ENCODE measurements around the gene COPG2.

The COPG2 gene

GRCh38 chr7:130489140-130489983, 179.2 kb downstream of the COPG2 start:
- Histone ChIP-seq H3K9me3 (ENCODE audit: control insufficient read depth, insufficient read depth, low read length) (peaks cover 25% of the 10 kb centered on the region), H3K79me2 (ENCODE audit: control insufficient read depth, low read length) (no peaks in the 10 kb centered on the region), H3K4me2 (ENCODE audit: low read length) (no peak overlapping the region), H3K27ac (ENCODE audit: low read depth, low read length) (no peak overlapping the region), H4K20me1 (ENCODE audit: control insufficient read depth, insufficient read depth, low read depth, low read length) (no peaks in the 10 kb centered on the region), H3K4me3 (ENCODE audit: low read length) (no peak overlapping the region), H3K4me1 (ENCODE audit: control insufficient read depth, low read length) (peaks cover 13% of the 10 kb centered on the region), H3F3A (ENCODE audit: control insufficient read depth, insufficient read depth) (no peaks in the 10 kb centered on the region), H3K27me3 (ENCODE audit: control insufficient read depth, low read length) (peaks cover 84% of the 10 kb centered on the region), H3K9me2 (replicated peaks; ENCODE audit: control insufficient read depth, low read length) (no peaks in the 10 kb centered on the region), H3K36me3 (ENCODE audit: control insufficient read depth, low read length) (no peaks in the 10 kb centered on the region)
- TF ChIP-seq EZH2phosphoT487 (IDR thresholded peaks at IDR 0.05; ENCODE audit: borderline replicate concordance, low read length) (no peak), CTCF (IDR thresholded peaks at IDR 0.05; ENCODE audit: low read depth, low read length, poor library complexity, severe bottlenecking) (no peak)

GRCh38 chr7:130488392-130489139, 180.0 kb downstream of the COPG2 start:
- no peak for TF ChIP-seq CTCF (IDR thresholded peaks at IDR 0.05; ENCODE audit: low read depth, low read length, poor library complexity, severe bottlenecking)
- TF ChIP-seq EZH2phosphoT487 (IDR thresholded peaks at IDR 0.05; ENCODE audit: borderline replicate concordance, low read length) = no peak
- H4K20me1 ChIP-seq (ENCODE audit: control insufficient read depth, insufficient read depth, low read depth, low read length) = no peaks in the 10 kb centered on the region
- no peaks in the 10 kb centered on the region for H3K79me2 ChIP-seq (ENCODE audit: control insufficient read depth, low read length)
- no peaks in the 10 kb centered on the region for H3K36me3 ChIP-seq (ENCODE audit: control insufficient read depth, low read length)
- no peaks in the 10 kb centered on the region for H3F3A ChIP-seq (ENCODE audit: control insufficient read depth, insufficient read depth)
- no peak overlapping the region for H3K4me3 ChIP-seq (ENCODE audit: low read length)
- peaks cover 13% of the 10 kb centered on the region for H3K4me1 ChIP-seq (ENCODE audit: control insufficient read depth, low read length)
- peaks cover 22% of the 10 kb centered on the region for H3K9me3 ChIP-seq (ENCODE audit: control insufficient read depth, insufficient read depth, low read length)
- H3K4me2 ChIP-seq (ENCODE audit: low read length) = no peak overlapping the region
- H3K9me2 ChIP-seq (replicated peaks; ENCODE audit: control insufficient read depth, low read length) = no peaks in the 10 kb centered on the region
- peaks cover 84% of the 10 kb centered on the region for H3K27me3 ChIP-seq (ENCODE audit: control insufficient read depth, low read length)
- H3K27ac ChIP-seq (ENCODE audit: low read depth, low read length) = no peak overlapping the region

DNA sequence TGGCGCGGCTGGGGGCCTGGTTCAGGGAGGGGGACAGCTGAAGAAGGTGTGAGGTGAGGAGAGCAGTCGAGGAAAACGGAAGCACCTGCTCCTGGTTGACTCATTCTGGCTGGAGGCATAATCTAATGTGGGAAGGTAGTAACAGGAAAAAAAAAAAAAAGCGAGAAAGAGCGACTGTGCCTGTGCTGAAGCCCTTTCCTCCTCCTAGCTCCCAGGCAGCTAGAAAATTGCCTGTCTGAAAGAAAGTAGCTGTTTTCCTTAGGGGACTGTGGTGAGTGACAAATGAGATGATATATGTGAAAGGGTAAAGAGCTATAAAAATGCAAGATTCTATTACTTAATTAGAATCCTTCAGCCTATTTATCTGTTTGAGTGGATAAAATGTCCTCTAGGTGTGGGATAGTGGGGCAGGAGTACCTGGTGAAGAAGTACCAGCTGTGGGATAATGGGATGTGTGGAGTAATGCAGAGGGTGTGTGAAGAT, 181.6 kb downstream of the COPG2 start:
- no peaks in the 10 kb centered on the region for H4K20me1 ChIP-seq (ENCODE audit: control insufficient read depth, insufficient read depth, low read depth, low read length)
- peaks cover 75% of the 10 kb centered on the region for H3K27me3 ChIP-seq (ENCODE audit: control insufficient read depth, low read length)
- H3K4me1 ChIP-seq (ENCODE audit: control insufficient read depth, low read length) = peaks cover 13% of the 10 kb centered on the region
- peaks cover 8% of the 10 kb centered on the region for H3K9me3 ChIP-seq (ENCODE audit: control insufficient read depth, insufficient read depth, low read length)
- TF ChIP-seq CTCF (IDR thresholded peaks at IDR 0.05; ENCODE audit: low read depth, low read length, poor library complexity, severe bottlenecking) (no peak), EZH2phosphoT487 (IDR thresholded peaks at IDR 0.05; ENCODE audit: borderline replicate concordance, low read length) (no peak)
- peak overlapping the region; percentile 69 for H3K4me3 ChIP-seq (ENCODE audit: low read length)
- H3K36me3 ChIP-seq (ENCODE audit: control insufficient read depth, low read length) = no peaks in the 10 kb centered on the region
- no peaks in the 10 kb centered on the region for H3K79me2 ChIP-seq (ENCODE audit: control insufficient read depth, low read length)
- H3K9me2 ChIP-seq (replicated peaks; ENCODE audit: control insufficient read depth, low read length) = no peaks in the 10 kb centered on the region
- no peaks in the 10 kb centered on the region for H3F3A ChIP-seq (ENCODE audit: control insufficient read depth, insufficient read depth)
- no peak overlapping the region for H3K27ac ChIP-seq (ENCODE audit: low read depth, low read length)
- peak overlapping the region; percentile 72 for H3K4me2 ChIP-seq (ENCODE audit: low read length)
